HG03571 (cell line): ENCODE data around the gene PHF11.

Source experiments
- ATAC-seq: cut with Tn5 transposase; IDR thresholded peaks from one replicate; pipeline ENCODE4 v1.9.1; 2021; ENCODE audit not compliant: unreplicated experiment

The PHF11 gene

GRCh38 chr13:49497272-49497671 lies 1.5 kb downstream of the PHF11 start:
- ATAC-seq: no peak

GRCh38 chr13:49498206-49498605 lies 2.5 kb downstream of the PHF11 start:
- no peak for ATAC-seq

- no peak for ATAC-seq
Measured at GRCh38 chr13:49499889-49500660, 4.3 kb downstream of the PHF11 start.

- no peak for ATAC-seq
Measured at GRCh38 chr13:49502954-49503353, 7.2 kb downstream of the PHF11 start.

GRCh38 chr13:49503951-49504350 lies 8.2 kb downstream of the PHF11 start:
- no peak for ATAC-seq

GRCh38 chr13:49512578-49512977 lies 16.8 kb downstream of the PHF11 start:
- no peak for ATAC-seq

- no peak for ATAC-seq
Measured at GRCh38 chr13:49516467-49516866, 20.7 kb downstream of the PHF11 start.

GRCh38 chr13:49517461-49517860 lies 21.7 kb downstream of the PHF11 start:
- ATAC-seq: no peak

- ATAC-seq: no peak
Measured at GRCh38 chr13:49521224-49521623, 25.5 kb downstream of the PHF11 start.

GRCh38 chr13:49524740-49525501 lies 29.2 kb downstream of the PHF11 start:
- no peak for ATAC-seq

GRCh38 chr13:49527123-49527522 lies 31.4 kb downstream of the PHF11 start:
- ATAC-seq: no peak

GRCh38 chr13:49528161-49528560 lies 32.4 kb downstream of the PHF11 start:
- no peak for ATAC-seq

- ATAC-seq: no peak
Measured at GRCh38 chr13:49530457-49530856, 34.7 kb downstream of the PHF11 start.

- ATAC-seq: no peak
Measured at GRCh38 chr13:49532593-49532992, 36.8 kb downstream of the PHF11 start.

- no peak for ATAC-seq
Measured at GRCh38 chr13:49533011-49533410, 37.3 kb downstream of the PHF11 start.

GRCh38 chr13:49533591-49534269 lies 38.0 kb downstream of the PHF11 start:
- no peak for ATAC-seq

GRCh38 chr13:49536144-49536873 lies 40.6 kb downstream of the PHF11 start:
- ATAC-seq: no peak

- no peak for ATAC-seq
Measured at GRCh38 chr13:49538404-49538803, 42.7 kb downstream of the PHF11 start.

GRCh38 chr13:49539313-49539712 lies 43.6 kb downstream of the PHF11 start:
- no peak for ATAC-seq

GRCh38 chr13:49539746-49540145 lies 44.0 kb downstream of the PHF11 start:
- ATAC-seq: no peak

- no peak for ATAC-seq
Measured at GRCh38 chr13:49540552-49540951, 44.8 kb downstream of the PHF11 start.
